DOHH2 (cell line): ENCODE data around the gene HLF.

Experiments used
- H3F3A ChIP-seq: fragments of 200-600 bp; sonication (generic), shearing (Covaris generic); 2 replicates; pipeline ENCODE4 v1.6.0; 2016; ENCODE audit warnings: antibody characterized with exemption, mild to moderate bottlenecking; ENCODE audit not compliant: control insufficient read depth, insufficient read depth
- H3K27ac ChIP-seq: fragments of 200-600 bp; sonication (generic); 2 replicates; pipeline ENCODE4 v1.5.1; 2014; ENCODE audit warnings: low read depth, mild to moderate bottlenecking, low read length, moderate library complexity
- H3K27me3 ChIP-seq: fragments of 200-600 bp; sonication (generic); 2 replicates; pipeline ENCODE4 v1.6.1; 2014; ENCODE audit warnings: mild to moderate bottlenecking, low read length, mixed read lengths; ENCODE audit not compliant: control insufficient read depth
- H3K36me3 ChIP-seq: fragments of 200-600 bp; sonication (generic); 2 replicates; pipeline ENCODE4 v1.6.1; 2014; ENCODE audit warnings: mild to moderate bottlenecking, low read length, moderate library complexity, mixed read lengths; ENCODE audit not compliant: control insufficient read depth
- H3K4me1 ChIP-seq: fragments of 200-600 bp; sonication (generic); 2 replicates; pipeline ENCODE4 v1.6.1; 2014; ENCODE audit warnings: mild to moderate bottlenecking, low read length, mixed read lengths; ENCODE audit not compliant: control insufficient read depth
- H3K4me2 ChIP-seq: fragments of 200-600 bp; sonication (generic); 2 replicates; pipeline ENCODE4 v1.6.0; 2014; ENCODE audit warnings: mild to moderate bottlenecking, low read length, moderate library complexity
- H3K4me3 ChIP-seq: fragments of 200-600 bp; sonication (generic); 2 replicates; pipeline ENCODE4 v1.5.1; 2014; ENCODE audit warnings: mild to moderate bottlenecking, low read length, mixed read lengths
- H3K79me2 ChIP-seq: fragments of 200-600 bp; sonication (generic); 2 replicates; pipeline ENCODE4 v1.6.1; 2014; ENCODE audit warnings: mild to moderate bottlenecking, low read length, mixed read lengths; ENCODE audit not compliant: control insufficient read depth
- H3K9me2 ChIP-seq: fragments of 200-600 bp; sonication (generic); replicated peaks from 2 replicates; pipeline ENCODE4 v1.6.1; 2014; ENCODE audit warnings: mild to moderate bottlenecking, low read length, mixed read lengths; ENCODE audit not compliant: control insufficient read depth
- H3K9me3 ChIP-seq: fragments of 200-600 bp; sonication (generic); 2 replicates; pipeline ENCODE4 v1.6.1; 2014; ENCODE audit warnings: antibody characterized with exemption, low read length, mixed read lengths; ENCODE audit not compliant: control insufficient read depth, insufficient read depth
- H4K20me1 ChIP-seq: fragments of 200-600 bp; sonication (generic); 2 replicates; pipeline ENCODE4 v1.6.0; 2014; ENCODE audit warnings: low read depth, mild to moderate bottlenecking, antibody characterized with exemption, low read length, moderate library complexity; ENCODE audit not compliant: control insufficient read depth, insufficient read depth
- EZH2phosphoT487 ChIP-seq: fragments of 200-600 bp; sonication (generic); IDR thresholded peaks from 2 replicates; pipeline ENCODE4 v1.6.1; 2017; ENCODE audit warnings: borderline replicate concordance, mild to moderate bottlenecking, antibody characterized with exemption, low read length, moderate library complexity, mixed read lengths
- TF ChIP-seq, protein P1 (sequence below): fragments of 200-600 bp; sonication (generic); IDR thresholded peaks from one replicate; pipeline ENCODE4 v1.5.1; 2014; ENCODE audit warnings: antibody characterized with exemption, mild to moderate bottlenecking, low read depth, low read length; ENCODE audit not compliant: poor library complexity, severe bottlenecking

Gene HLF

DNA sequence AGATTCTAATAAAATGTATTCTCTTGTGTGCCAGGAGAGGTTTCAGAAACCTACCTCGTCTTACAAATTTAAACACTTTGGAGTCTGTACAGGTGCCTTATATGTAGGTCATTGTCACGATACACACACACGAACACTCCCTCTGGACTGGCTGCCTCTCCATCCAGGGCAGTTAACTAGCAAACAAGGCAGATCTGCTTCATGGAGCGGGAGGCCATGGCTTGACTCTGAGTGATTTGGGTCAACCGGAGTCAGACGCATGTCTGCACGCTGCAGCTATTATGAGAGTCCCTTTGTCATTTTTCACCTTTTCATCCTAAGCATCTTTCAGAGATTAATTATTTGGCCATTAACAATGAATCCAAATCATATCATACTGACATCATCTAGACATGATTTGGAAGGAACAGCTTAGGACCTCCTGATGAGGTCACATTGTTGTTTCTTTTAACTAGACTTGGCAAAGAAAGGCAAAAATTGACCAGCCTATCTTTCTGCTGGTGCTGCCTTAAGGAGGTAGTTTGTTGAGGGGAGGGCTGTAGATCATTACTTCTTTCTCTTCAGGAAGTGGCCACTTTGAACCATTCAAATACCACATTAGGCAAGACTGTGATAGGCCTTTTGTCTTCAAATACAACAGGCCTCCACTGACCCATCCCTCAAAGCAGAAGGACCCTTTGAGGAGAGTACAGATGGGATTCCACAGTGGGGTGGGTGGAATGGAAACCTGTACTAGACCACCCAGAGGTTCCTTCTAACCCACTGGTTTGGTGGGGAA is 58.9 kb downstream of the HLF start:
- no peaks in the 10 kb centered on the region for H3K4me1 ChIP-seq
- no peaks in the 10 kb centered on the region for H3K9me3 ChIP-seq
- H3K36me3 ChIP-seq, result no peaks in the 10 kb centered on the region
- H4K20me1 ChIP-seq, result no peaks in the 10 kb centered on the region
- TF ChIP-seq, protein P1, sequence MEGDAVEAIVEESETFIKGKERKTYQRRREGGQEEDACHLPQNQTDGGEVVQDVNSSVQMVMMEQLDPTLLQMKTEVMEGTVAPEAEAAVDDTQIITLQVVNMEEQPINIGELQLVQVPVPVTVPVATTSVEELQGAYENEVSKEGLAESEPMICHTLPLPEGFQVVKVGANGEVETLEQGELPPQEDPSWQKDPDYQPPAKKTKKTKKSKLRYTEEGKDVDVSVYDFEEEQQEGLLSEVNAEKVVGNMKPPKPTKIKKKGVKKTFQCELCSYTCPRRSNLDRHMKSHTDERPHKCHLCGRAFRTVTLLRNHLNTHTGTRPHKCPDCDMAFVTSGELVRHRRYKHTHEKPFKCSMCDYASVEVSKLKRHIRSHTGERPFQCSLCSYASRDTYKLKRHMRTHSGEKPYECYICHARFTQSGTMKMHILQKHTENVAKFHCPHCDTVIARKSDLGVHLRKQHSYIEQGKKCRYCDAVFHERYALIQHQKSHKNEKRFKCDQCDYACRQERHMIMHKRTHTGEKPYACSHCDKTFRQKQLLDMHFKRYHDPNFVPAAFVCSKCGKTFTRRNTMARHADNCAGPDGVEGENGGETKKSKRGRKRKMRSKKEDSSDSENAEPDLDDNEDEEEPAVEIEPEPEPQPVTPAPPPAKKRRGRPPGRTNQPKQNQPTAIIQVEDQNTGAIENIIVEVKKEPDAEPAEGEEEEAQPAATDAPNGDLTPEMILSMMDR, result no peak
- no peak for TF ChIP-seq EZH2phosphoT487
- H3K4me3 ChIP-seq, result no peak overlapping the region
- H3K79me2 ChIP-seq, result no peaks in the 10 kb centered on the region
- H3K27me3 ChIP-seq, result no peaks in the 10 kb centered on the region
- H3F3A ChIP-seq, result no peaks in the 10 kb centered on the region
- H3K27ac ChIP-seq, result no peak overlapping the region
- no peak overlapping the region for H3K4me2 ChIP-seq
- no peaks in the 10 kb centered on the region for H3K9me2 ChIP-seq

DNA sequence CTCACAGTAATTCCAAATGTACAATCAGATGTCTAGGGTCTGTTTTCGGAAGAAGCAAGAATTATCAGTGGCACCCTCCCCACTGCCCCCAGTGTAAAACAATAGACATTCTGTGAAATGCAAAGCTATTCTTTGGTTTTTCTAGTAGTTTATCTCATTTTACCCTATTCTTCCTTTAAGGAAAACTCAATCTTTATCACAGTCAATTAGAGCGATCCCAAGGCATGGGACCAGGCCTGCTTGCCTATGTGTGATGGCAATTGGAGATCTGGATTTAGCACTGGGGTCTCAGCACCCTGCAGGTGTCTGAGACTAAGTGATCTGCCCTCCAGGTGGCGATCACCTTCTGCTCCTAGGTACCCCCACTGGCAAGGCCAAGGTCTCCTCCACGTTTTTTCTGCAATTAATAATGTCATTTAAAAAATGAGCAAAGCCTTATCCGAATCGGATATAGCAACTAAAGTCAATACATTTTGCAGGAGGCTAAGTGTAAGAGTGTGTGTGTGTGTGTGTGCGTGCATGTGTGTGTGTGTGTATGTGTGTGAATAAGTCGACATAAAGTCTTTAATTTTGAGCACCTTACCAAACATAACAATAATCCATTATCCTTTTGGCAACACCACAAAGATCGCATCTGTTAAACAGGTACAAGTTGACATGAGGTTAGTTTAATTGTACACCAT is 59.7 kb downstream of the HLF start:
- TF ChIP-seq, protein P1, result no peak
- no peak for TF ChIP-seq EZH2phosphoT487
- Histone ChIP-seq H4K20me1 (no peaks in the 10 kb centered on the region), H3K4me2 (no peak overlapping the region), H3F3A (no peaks in the 10 kb centered on the region), H3K9me3 (no peaks in the 10 kb centered on the region), H3K27me3 (no peaks in the 10 kb centered on the region), H3K4me1 (no peaks in the 10 kb centered on the region), H3K9me2 (no peaks in the 10 kb centered on the region), H3K79me2 (no peaks in the 10 kb centered on the region), H3K4me3 (no peak overlapping the region), H3K27ac (no peak overlapping the region), H3K36me3 (no peaks in the 10 kb centered on the region)

DNA sequence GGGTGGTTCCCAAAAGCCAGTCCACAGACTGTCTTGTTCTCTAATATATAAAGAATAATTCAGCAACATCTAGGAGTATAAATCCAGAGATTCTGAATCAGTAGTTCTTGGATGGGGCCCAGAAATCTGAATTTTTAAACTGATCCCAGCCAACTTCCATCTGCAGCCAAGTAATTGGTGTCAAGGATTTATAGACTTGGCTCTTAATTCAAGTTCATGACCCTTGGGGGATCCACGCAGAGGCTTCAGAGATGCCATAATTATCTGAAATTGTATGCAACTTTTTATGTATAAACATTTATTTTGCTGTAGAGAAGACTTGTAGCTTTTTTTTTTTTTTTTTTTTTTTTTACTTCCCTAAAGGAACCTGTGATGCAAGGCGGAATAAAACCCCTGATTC is 60.6 kb downstream of the HLF start:
- no peak for TF ChIP-seq EZH2phosphoT487
- TF ChIP-seq, protein P1, result no peak
- Histone ChIP-seq H3K36me3 (no peaks in the 10 kb centered on the region), H3K9me2 (no peaks in the 10 kb centered on the region), H3K79me2 (no peaks in the 10 kb centered on the region), H3F3A (no peaks in the 10 kb centered on the region), H3K4me1 (no peaks in the 10 kb centered on the region), H3K4me3 (no peak overlapping the region), H3K27me3 (no peaks in the 10 kb centered on the region), H3K9me3 (no peaks in the 10 kb centered on the region), H4K20me1 (no peaks in the 10 kb centered on the region), H3K4me2 (no peak overlapping the region), H3K27ac (no peak overlapping the region)
